ENCODE data around the gene CCDC13.

The CCDC13 gene

GRCh38 chr3:42752961-42753360, 20.1 kb downstream of the CCDC13 start:
- DNase-seq (ENCODE audit: low read depth), result no peak

- DNase-seq (ENCODE audit: low read depth), result no peak
Measured at GRCh38 chr3:42752441-42752840, 20.6 kb downstream of the CCDC13 start.

GRCh38 chr3:42751609-42752008, 21.4 kb downstream of the CCDC13 start:
- no peak for DNase-seq (ENCODE audit: low read depth)

GRCh38 chr3:42750834-42751233, 22.2 kb downstream of the CCDC13 start:
- DNase-seq (ENCODE audit: low read depth), result no peak

- DNase-seq (ENCODE audit: low read depth), result no peak
Measured at GRCh38 chr3:42749753-42750231, 23.3 kb downstream of the CCDC13 start.

GRCh38 chr3:42749025-42749752, 23.9 kb downstream of the CCDC13 start:
- no peak for DNase-seq (ENCODE audit: low read depth)

- no peak for DNase-seq (ENCODE audit: low read depth)
Measured at GRCh38 chr3:42747581-42747980, 25.5 kb downstream of the CCDC13 start.

GRCh38 chr3:42746455-42747450, 26.3 kb downstream of the CCDC13 start:
- no peak for DNase-seq (ENCODE audit: low read depth)

- no peak for DNase-seq (ENCODE audit: low read depth)
Measured at GRCh38 chr3:42745776-42746454, 27.1 kb downstream of the CCDC13 start.

- no peak for DNase-seq (ENCODE audit: low read depth)
Measured at GRCh38 chr3:42745291-42745745, 27.7 kb downstream of the CCDC13 start.

GRCh38 chr3:42743204-42743995, 29.7 kb downstream of the CCDC13 start:
- no peak for DNase-seq (ENCODE audit: low read depth)

GRCh38 chr3:42742688-42743087, 30.4 kb downstream of the CCDC13 start:
- no peak for DNase-seq (ENCODE audit: low read depth)

GRCh38 chr3:42742259-42742658, 30.8 kb downstream of the CCDC13 start:
- DNase-seq (ENCODE audit: low read depth), result no peak

- DNase-seq (ENCODE audit: low read depth), result no peak
Measured at GRCh38 chr3:42741796-42742195, 31.3 kb downstream of the CCDC13 start.

- DNase-seq (ENCODE audit: low read depth), result no peak
Measured at GRCh38 chr3:42739401-42740158, 33.5 kb downstream of the CCDC13 start.

- no peak for DNase-seq (ENCODE audit: low read depth)
Measured at GRCh38 chr3:42736531-42736930, 36.5 kb downstream of the CCDC13 start.

GRCh38 chr3:42736081-42736480, 37.0 kb downstream of the CCDC13 start:
- no peak for DNase-seq (ENCODE audit: low read depth)

GRCh38 chr3:42735615-42736014, 37.4 kb downstream of the CCDC13 start:
- no peak for DNase-seq (ENCODE audit: low read depth)

GRCh38 chr3:42735019-42735418, 38.0 kb downstream of the CCDC13 start:
- no peak for DNase-seq (ENCODE audit: low read depth)

GRCh38 chr3:42734263-42734860, 38.7 kb downstream of the CCDC13 start:
- no peak for DNase-seq (ENCODE audit: low read depth)
